Right lobe of liver (tissue), 6 donors: Measurements from ENCODE around the gene BASP1. TPM values are rescaled to one million over a fixed set of nuclear protein-coding genes. Genes with fewer than 3 reads are reported as not detected.

Experiments
- ATAC-seq, 4 donors: fragments of 200-7000 bp; cut with Tn5 transposase; one replicate each; pipeline ENCODE4 v1.9.1; 2020; ENCODE audit warnings: mild to moderate bottlenecking in 4 of 4, moderate library complexity in 4 of 4
- DNase-seq, 3 donors: peaks; one replicate each; pipeline ENCODE4 v3.0.0-alpha.2; 2020
- H3K27ac ChIP-seq, 3 donors: fragments of 200-600 bp; one replicate each; pipeline ENCODE4 v1.8.0; 2022
- H3K27me3 ChIP-seq, 2 donors: fragments of 200-600 bp; one replicate each; pipeline ENCODE4 v1.8.0; 2022
- H3K36me3 ChIP-seq, 4 donors: fragments of 200-600 bp; sonication (generic) in 1 of 4; one replicate each; pipeline versions ENCODE4 v1.5.1 to v1.8.0; 2017 to 2022; ENCODE audit warnings: control low read depth in 1 of 4
- H3K4me1 ChIP-seq, 4 donors: fragments of 200-600 bp; sonication (generic) in 1 of 4; one replicate each; pipeline versions ENCODE4 v1.5.1 to v1.8.0; 2017 to 2022; ENCODE audit warnings: control low read depth in 1 of 4
- H3K4me3 ChIP-seq, 3 donors: fragments of 200-600 bp; one replicate each; pipeline ENCODE4 v1.8.0; 2022
- H3K9me3 ChIP-seq, 4 donors: fragments of 200-600 bp; sonication (generic) in 1 of 4; one replicate each; pipeline versions ENCODE4 v1.5.1 to v1.8.0; 2017 to 2022; ENCODE audit warnings: control low read depth in 1 of 4
- POLR2A ChIP-seq: fragments of 450-650 bp; IDR thresholded peaks from one replicate; pipeline ENCODE4 v1.6.1; 2017; ENCODE audit warnings: antibody characterized with exemption, mild to moderate bottlenecking
- WGBS: methylation state at CpG from one replicate; pipeline ENCODE4 v1.1.6; 2018; ENCODE audit warnings: low coverage, low lambda C conversion rate; ENCODE audit not compliant: insufficient coverage; ENCODE audit errors: missing lambda C conversion rate; 5-methylcytosine and 5-hydroxymethylcytosine counted together
- intact Hi-C, 2 donors: fragments of 100-400 bp; cut with DNase I; formaldehyde crosslinking; loops; one replicate each; pipeline versions ENCODE4 v1.11.2 to v1.14.1; 2022
- total RNA-seq, 6 experiments: library from RNA; depleted of rRNA in 2 of 6; stranded (reverse); fragments of >200 nt in 2 of 6; fragmentation: NEBNext Ultra II Directional in 3 of 6; extraction: Animal tissue kit (Norgen Biotek cat#: 25700) in 3 of 6; gene quantifications; one replicate each; pipeline versions ENCODE4 v1.1.0 to v1.2.4, GENCODE V29; 2016 to 2023
- TF ChIP-seq, protein P1 (sequence below), 4 donors: fragments of 200-600 bp in 3 of 4; fragments of 450-650 bp in 1 of 4; IDR thresholded peaks; one replicate each; pipeline versions ENCODE4 v1.5.1 to v1.8.0; 2016 to 2022; ENCODE audit warnings: antibody characterized with exemption in 4 of 4, mild to moderate bottlenecking in 2 of 4
- donor health status: DM: no; HTN: yes; CAD: no.
- donor health status: DM: no; HTN: no; CAD: no.
- donor health status: DM: no; HTN: no; CAD: no.
- donor health status: DM: no; HTN: yes; CAD: no.
- donor health status: DM: no; HTN: yes; CAD: no.

The BASP1 gene
- total RNA-seq, 6 experiments from 2014 or later, result 2.6 to 11.2 (median 4.7) TPM

DNA sequence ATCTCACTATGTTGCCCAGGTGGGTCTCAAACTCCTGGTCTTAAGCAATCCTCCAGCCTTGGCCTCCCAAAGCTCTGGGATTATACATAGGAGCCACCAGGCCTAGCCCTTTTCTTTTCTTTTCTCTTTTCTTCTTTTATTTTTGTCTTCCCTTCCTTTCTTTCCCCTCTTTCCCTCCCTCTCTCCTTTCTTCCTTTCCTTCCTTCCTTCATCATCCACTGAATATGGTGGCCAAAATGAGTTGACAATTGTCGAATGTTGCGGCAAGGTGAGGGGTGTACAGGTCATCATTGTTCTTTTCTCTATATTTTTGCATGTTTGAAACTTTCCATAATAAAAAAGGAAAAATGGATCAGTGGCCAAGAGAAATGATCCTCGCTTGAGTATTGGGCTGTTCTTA lies 32.1 kb upstream of the BASP1 start:
- 87% methylated on average over 3 of the region's 3 CpGs for WGBS
- ATAC-seq (no peak), DNase-seq (no peak)
- intact Hi-C loops, result loop anchor here in 1 of 2 donors (10.0 kb wide), 1 partner anchor 391 kb away; no protein-coding TSS in a partner anchor
- Histone ChIP-seq H3K27me3 (no peaks in the 10 kb centered on the region), H3K4me3 (no peak overlapping the region), H3K36me3 (no peaks in the 10 kb centered on the region), H3K9me3 (no peaks in the 10 kb centered on the region), H3K4me1 (no peaks in the 10 kb centered on the region), H3K27ac (no peak overlapping the region)
- no peak for TF ChIP-seq POLR2A
- TF ChIP-seq, protein P1, sequence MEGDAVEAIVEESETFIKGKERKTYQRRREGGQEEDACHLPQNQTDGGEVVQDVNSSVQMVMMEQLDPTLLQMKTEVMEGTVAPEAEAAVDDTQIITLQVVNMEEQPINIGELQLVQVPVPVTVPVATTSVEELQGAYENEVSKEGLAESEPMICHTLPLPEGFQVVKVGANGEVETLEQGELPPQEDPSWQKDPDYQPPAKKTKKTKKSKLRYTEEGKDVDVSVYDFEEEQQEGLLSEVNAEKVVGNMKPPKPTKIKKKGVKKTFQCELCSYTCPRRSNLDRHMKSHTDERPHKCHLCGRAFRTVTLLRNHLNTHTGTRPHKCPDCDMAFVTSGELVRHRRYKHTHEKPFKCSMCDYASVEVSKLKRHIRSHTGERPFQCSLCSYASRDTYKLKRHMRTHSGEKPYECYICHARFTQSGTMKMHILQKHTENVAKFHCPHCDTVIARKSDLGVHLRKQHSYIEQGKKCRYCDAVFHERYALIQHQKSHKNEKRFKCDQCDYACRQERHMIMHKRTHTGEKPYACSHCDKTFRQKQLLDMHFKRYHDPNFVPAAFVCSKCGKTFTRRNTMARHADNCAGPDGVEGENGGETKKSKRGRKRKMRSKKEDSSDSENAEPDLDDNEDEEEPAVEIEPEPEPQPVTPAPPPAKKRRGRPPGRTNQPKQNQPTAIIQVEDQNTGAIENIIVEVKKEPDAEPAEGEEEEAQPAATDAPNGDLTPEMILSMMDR (IDR thresholded peaks at IDR 0.05), result no peak

DNA sequence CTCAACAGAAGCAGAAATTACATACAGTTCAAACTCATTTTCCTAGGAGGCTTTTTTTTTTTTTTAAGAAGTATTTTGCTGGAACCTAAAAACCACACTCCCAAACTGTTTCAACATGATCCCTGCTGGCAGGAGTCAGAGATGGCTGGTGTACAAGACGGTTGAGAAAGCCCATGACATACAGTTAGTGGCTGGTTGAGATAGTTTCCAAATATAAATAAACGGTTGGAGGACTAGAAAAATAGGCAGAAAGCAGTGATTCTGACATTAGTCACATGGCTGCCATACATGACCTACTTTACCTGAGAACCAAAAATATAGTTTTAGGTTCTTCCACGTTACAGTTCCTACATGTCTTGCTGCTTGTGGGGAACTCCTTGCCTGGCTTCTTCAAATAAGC lies 31.7 kb upstream of the BASP1 start:
- no peaks in the 10 kb centered on the region for H3K36me3 ChIP-seq
- TF ChIP-seq, protein P1 (IDR thresholded peaks at IDR 0.05), result no peak
- no peak for TF ChIP-seq POLR2A
- no peaks in the 10 kb centered on the region for H3K9me3 ChIP-seq
- H3K4me3 ChIP-seq, result no peak overlapping the region
- DNase-seq (no peak), ATAC-seq (no peak)
- intact Hi-C loops, result loop anchor here in 1 of 2 donors (10.0 kb wide), 1 partner anchor 391 kb away; no protein-coding TSS in a partner anchor
- H3K27me3 ChIP-seq, result no peaks in the 10 kb centered on the region
- no peaks in the 10 kb centered on the region for H3K4me1 ChIP-seq
- 26% methylated on average over 3 of the region's 3 CpGs for WGBS
- no peak overlapping the region for H3K27ac ChIP-seq

DNA sequence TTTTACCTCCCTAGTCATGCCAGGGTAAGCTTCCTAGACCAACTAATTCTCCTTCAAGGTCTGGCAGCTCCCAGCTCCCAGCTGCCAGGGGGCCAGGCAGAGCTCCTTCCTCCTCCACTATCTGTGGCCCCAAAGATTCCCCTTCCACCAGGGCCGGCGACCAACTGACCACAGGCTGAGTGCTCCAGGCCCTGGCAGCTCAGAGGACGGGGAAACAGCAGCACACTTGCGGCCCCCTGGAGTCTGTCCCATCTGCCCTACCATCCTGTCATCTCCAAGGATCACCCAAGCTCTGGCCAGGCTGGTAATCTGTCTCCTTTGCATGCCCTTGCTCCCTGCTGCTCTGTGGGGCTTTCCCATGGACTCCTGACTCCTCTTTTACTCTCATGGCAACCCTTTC lies 31.2 kb upstream of the BASP1 start:
- no peak for ATAC-seq
- TF ChIP-seq, protein P1 (IDR thresholded peaks at IDR 0.05), result no peak
- no peak for TF ChIP-seq POLR2A
- Histone ChIP-seq H3K4me1 (no peaks in the 10 kb centered on the region), H3K9me3 (no peaks in the 10 kb centered on the region), H3K36me3 (no peaks in the 10 kb centered on the region), H3K4me3 (no peak overlapping the region), H3K27me3 (no peaks in the 10 kb centered on the region), H3K27ac (no peak overlapping the region)
- DNase-seq, result no peak
- 60% methylated on average over 4 of the region's 4 CpGs for WGBS
- intact Hi-C loops, result loop anchor here in 1 of 2 donors (10.0 kb wide), 1 partner anchor 391 kb away; no protein-coding TSS in a partner anchor

DNA sequence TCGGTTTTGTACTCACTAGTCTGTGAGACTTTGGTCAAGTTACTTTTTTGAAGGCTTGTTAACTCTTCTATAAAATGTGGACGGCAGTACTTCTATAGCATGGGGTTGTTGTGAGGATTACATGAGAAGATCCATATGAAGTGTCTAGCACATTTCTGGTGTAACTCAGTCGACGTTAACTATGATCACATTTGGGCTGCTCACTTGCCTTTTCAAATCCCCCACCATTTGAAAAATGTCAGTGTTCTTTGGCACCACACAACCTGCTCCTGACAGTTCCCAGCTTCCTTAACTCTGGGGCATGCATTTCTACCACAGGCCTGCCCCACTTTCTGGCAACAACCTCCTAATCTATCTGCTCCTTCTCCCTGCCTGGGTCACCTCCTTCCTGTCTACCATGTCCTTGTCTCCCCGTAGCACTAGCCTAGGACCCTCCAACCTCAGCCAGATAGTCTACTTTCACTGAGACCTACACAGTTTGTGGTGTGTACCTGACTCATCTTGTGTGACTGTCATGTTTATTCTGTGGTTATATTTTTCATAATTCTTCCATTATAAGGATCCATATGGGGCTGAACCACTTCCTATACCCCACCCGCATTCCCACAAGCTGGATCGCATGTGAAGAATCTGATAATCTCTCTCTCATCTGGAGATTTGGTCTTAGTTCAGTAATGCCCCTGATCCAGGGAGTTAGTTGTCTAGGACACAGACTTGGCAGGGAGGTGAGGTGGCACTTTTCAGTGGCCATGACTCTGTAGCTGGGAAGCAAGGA lies 30.2 kb upstream of the BASP1 start:
- no peak overlapping the region for H3K27ac ChIP-seq
- no peaks in the 10 kb centered on the region for H3K4me1 ChIP-seq
- 59% methylated on average over 7 of the region's 7 CpGs for WGBS
- ATAC-seq, result no peak
- TF ChIP-seq, protein P1 (IDR thresholded peaks at IDR 0.05), result no peak
- H3K4me3 ChIP-seq, result no peak overlapping the region
- H3K9me3 ChIP-seq, result no peaks in the 10 kb centered on the region
- intact Hi-C loops, result loop anchor here in 1 of 2 donors (10.0 kb wide), 1 partner anchor 392 kb away; no protein-coding TSS in a partner anchor
- DNase-seq, result no peak
- no peaks in the 10 kb centered on the region for H3K27me3 ChIP-seq
- H3K36me3 ChIP-seq, result no peaks in the 10 kb centered on the region
